ENCODE results near the gene TSKU.

DNA sequence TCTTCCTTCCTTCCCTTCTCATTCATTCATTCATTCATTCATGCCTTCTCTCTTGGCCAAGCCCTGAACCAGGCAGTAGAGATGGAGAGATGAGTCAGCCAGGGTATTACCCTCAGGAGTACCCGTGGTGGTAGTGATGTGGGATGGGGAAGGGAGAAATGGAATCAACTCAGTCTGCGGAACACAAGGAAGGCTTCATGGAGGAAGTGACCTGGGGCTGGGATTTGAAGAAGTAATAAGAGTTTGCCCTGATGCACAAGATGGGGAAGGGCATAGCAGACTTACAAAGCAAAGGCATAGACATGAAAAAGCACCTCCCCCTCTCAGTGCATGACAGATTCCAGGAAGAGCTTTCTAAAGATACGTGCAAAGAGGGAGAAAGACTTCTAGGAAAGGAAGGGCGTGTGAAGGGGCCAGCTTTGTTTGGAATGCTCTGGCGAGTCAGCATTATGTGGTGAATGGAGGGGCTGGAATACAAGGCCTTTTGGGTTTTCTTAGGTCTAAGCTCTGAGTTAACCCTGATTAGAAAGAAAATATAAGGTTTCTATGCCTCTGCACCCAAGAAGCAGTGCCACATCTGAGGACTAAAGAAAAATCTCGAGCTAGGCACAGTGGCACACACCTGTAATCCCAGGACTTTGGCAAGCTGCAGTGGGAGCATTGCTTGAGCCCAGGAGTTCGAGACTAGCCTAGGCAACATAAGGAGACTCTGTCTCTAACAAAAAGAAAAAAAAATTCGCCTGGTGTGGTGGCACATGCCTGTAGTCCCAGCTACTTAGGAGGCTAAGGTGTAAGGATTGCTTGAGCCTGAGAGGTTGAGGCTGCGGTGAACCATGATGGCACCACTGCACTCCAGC, 41.2 kb downstream of the TSKU start:
- TF ChIP-seq, protein P1, sequence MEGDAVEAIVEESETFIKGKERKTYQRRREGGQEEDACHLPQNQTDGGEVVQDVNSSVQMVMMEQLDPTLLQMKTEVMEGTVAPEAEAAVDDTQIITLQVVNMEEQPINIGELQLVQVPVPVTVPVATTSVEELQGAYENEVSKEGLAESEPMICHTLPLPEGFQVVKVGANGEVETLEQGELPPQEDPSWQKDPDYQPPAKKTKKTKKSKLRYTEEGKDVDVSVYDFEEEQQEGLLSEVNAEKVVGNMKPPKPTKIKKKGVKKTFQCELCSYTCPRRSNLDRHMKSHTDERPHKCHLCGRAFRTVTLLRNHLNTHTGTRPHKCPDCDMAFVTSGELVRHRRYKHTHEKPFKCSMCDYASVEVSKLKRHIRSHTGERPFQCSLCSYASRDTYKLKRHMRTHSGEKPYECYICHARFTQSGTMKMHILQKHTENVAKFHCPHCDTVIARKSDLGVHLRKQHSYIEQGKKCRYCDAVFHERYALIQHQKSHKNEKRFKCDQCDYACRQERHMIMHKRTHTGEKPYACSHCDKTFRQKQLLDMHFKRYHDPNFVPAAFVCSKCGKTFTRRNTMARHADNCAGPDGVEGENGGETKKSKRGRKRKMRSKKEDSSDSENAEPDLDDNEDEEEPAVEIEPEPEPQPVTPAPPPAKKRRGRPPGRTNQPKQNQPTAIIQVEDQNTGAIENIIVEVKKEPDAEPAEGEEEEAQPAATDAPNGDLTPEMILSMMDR (IDR thresholded peaks at IDR 0.05; ENCODE audit: insufficient read depth, low read depth, low read length): no peak
- TF ChIP-seq EZH2 (IDR thresholded peaks at IDR 0.05; ENCODE audit: insufficient read depth, low read length): no peak
